SK-N-SH (cell line): ENCODE results near the gene FYCO1. TPM values are rescaled to one million over a fixed set of nuclear protein-coding genes. Genes with fewer than 3 reads are reported as not detected.
A peak's percentile ranks its signal among the peaks of the same experiment; 100 is the strongest.

Experiments used
- CTCF ChIA-PET: fragments of 300-600, 350-600 bp; formaldehyde crosslinking; extraction: SDS; loops from one replicate; lab custom pipeline; 2021; lab: Yijun Ruan, JAX
- POLR2A ChIA-PET: fragments of 350-600 bp; sonication (Branson Sonifier 250); formaldehyde crosslinking; extraction: SDS; loops from one replicate; lab custom pipeline; 2020; ENCODE audit warnings: antibody characterized with exemption, inconsistent platforms; lab: Yijun Ruan, JAX
- DNase-seq: peaks from one replicate; pipeline ENCODE4 v3.0.0; 2012
- H2AFZ ChIP-seq: fragments of 200-600 bp; sonication (generic); 2 replicates; pipeline ENCODE4 v1.8.1; 2016; ENCODE audit warnings: antibody characterized with exemption, mild to moderate bottlenecking, low read depth
- H3F3A ChIP-seq: fragments of 200-600 bp; sonication (generic); replicated peaks from 2 replicates; pipeline ENCODE3; 2016; ENCODE audit warnings: antibody characterized with exemption, mild to moderate bottlenecking; ENCODE audit not compliant: insufficient read depth
- H3K27ac ChIP-seq, 2 experiments: fragments of 200-500 bp in 1 of 2; fragments of 200-600 bp in 1 of 2; sonication (Bioruptor generic) in 1 of 2; sonication (generic), shearing (Covaris generic) in 1 of 2; 2 replicates each; pipeline versions ENCODE4 v1.5.1 to v1.6.1; 2014 to 2016; ENCODE audit warnings: low read depth in 2 of 2, inconsistent platforms in 1 of 2, low read length in 1 of 2, mild to moderate bottlenecking in 1 of 2, mixed read lengths in 1 of 2
- H3K27me3 ChIP-seq: fragments of 200-600 bp; sonication (generic), shearing (Covaris generic); 2 replicates; pipeline ENCODE4 v1.6.1; 2016; ENCODE audit warnings: mixed run types; ENCODE audit not compliant: insufficient read depth
- H3K36me3 ChIP-seq, 2 experiments: fragments of 200-500 bp in 1 of 2; fragments of 200-600 bp in 1 of 2; sonication (Bioruptor generic) in 1 of 2; sonication (generic) in 1 of 2; replicated peaks in 1 of 2; 2 replicates each; pipeline versions ENCODE3 to v1.5.1; 2014 to 2016; ENCODE audit warnings: low read length in 1 of 2, mild to moderate bottlenecking in 1 of 2; ENCODE audit not compliant: insufficient read depth in 2 of 2, control insufficient read depth in 1 of 2
- H3K4me1 ChIP-seq, 2 experiments: fragments of 200-500 bp in 1 of 2; fragments of 200-600 bp in 1 of 2; sonication (Bioruptor generic) in 1 of 2; sonication (generic), shearing (Covaris generic) in 1 of 2; 2 replicates each; pipeline versions ENCODE4 v1.5.1 to v1.6.1; 2014 to 2016; ENCODE audit warnings: low read depth in 1 of 2, low read length in 1 of 2, mixed run types in 1 of 2; ENCODE audit not compliant: insufficient read depth in 2 of 2, control insufficient read depth in 1 of 2
- H3K4me2 ChIP-seq: fragments of 200-600 bp; sonication (generic), shearing (Covaris generic); 2 replicates; pipeline ENCODE4 v1.6.1; 2017; ENCODE audit warnings: mixed run types
- H3K4me3 ChIP-seq, 2 experiments: fragments of 200-500 bp in 1 of 2; fragments of 200-600 bp in 1 of 2; sonication (Bioruptor generic) in 1 of 2; sonication (generic), shearing (Covaris generic) in 1 of 2; 2 replicates each; pipeline versions ENCODE4 v1.5.1 to v1.8.1; 2014 to 2016; ENCODE audit warnings: low read depth in 2 of 2, inconsistent platforms in 1 of 2, low read length in 1 of 2, mild to moderate bottlenecking in 1 of 2, mixed read lengths in 1 of 2, moderate library complexity in 1 of 2
- H3K79me2 ChIP-seq: fragments of 200-600 bp; sonication (generic); 2 replicates; pipeline ENCODE4 v1.8.1; 2017; ENCODE audit warnings: mild to moderate bottlenecking; ENCODE audit not compliant: insufficient read depth
- H3K9ac ChIP-seq: fragments of 200-600 bp; sonication (generic); 2 replicates; pipeline ENCODE4 v1.6.1; 2017; ENCODE audit warnings: mixed run types
- H3K9me2 ChIP-seq: fragments of 200-600 bp; sonication (generic); 2 replicates; pipeline ENCODE4 v1.6.1; 2017; ENCODE audit warnings: mixed run types
- H3K9me3 ChIP-seq: fragments of 200-600 bp; sonication (generic); 2 replicates; pipeline ENCODE4 v1.6.1; 2017; ENCODE audit warnings: mixed run types, mild to moderate bottlenecking, moderate library complexity
- H4K20me1 ChIP-seq: fragments of 200-600 bp; sonication (generic); 2 replicates; pipeline ENCODE4 v1.6.1; 2017; ENCODE audit warnings: mild to moderate bottlenecking, mixed run types; ENCODE audit not compliant: insufficient read depth
- FOSL2 ChIP-seq: IDR thresholded peaks from 2 replicates; pipeline ENCODE4 v1.4.0; 2012; ENCODE audit warnings: low read depth, mild to moderate bottlenecking, moderate library complexity, borderline replicate concordance
- GABPA ChIP-seq: IDR thresholded peaks from 2 replicates; pipeline ENCODE4 v1.4.0; 2012; ENCODE audit warnings: low read depth, mild to moderate bottlenecking
- GATA2 ChIP-seq: sonication (generic); formaldehyde crosslinking; IDR thresholded peaks from 2 replicates; pipeline ENCODE4 v1.5.0; 2020; ENCODE audit warnings: mild to moderate bottlenecking, missing genetic modification reagents
- JUND ChIP-seq: IDR thresholded peaks from 2 replicates; pipeline ENCODE4 v1.4.0; 2012
- MAX ChIP-seq: IDR thresholded peaks from 2 replicates; pipeline ENCODE4 v1.4.0; 2012; ENCODE audit warnings: low read depth
- NFIC ChIP-seq: IDR thresholded peaks from 2 replicates; pipeline ENCODE4 v1.4.0; 2012; ENCODE audit warnings: borderline replicate concordance
- POLR2AphosphoS5 ChIP-seq: IDR thresholded peaks from 2 replicates; pipeline ENCODE4 v1.6.1; 2012; ENCODE audit warnings: low read depth, low read length
- RAD21 ChIP-seq: IDR thresholded peaks from 2 replicates; pipeline ENCODE4 v1.6.1; 2012; ENCODE audit warnings: mild to moderate bottlenecking, low read length
- TAF1 ChIP-seq: IDR thresholded peaks from 2 replicates; pipeline ENCODE4 v1.6.1; 2012; ENCODE audit warnings: low read depth, mild to moderate bottlenecking, low read length, moderate library complexity, borderline replicate concordance
- WGBS: methylation state at CpG from one replicate; pipeline ENCODE4 v1.1.6; 2017; ENCODE audit warnings: low lambda C conversion rate; 5-methylcytosine and 5-hydroxymethylcytosine counted together
- polyA plus RNA-seq, 3 experiments: library from polyadenylated mRNA; depleted of rRNA; stranded (reverse); fragments of >200 nt; gene quantifications; 2 replicates each; pipeline ENCODE4 v1.2.3, GENCODE V29; 2012

Gene FYCO1
- polyA plus RNA-seq, 1 of the 3 experiments (the other 2 are of a cell fraction) = 5.5 TPM

DNA sequence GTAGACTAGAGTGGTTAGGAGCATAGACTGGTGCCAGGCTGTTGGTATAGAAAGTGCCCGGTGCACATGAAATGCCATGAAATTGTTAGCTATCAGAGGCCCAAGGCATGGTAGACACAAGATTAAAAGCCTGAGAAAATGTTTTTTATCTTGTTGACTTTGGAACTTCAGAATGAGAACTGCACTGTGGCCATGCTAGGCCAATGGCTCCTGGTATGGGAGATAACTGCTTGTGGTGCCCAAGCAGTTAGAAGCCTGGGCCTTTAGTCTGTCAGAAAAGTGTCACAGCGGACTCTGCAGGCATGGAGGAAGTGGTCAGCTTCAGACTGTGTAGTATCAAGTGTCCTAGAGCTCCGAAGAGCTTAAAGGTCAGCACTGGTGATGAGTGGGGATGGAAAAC lies 11.9 kb downstream of the FYCO1 start (continued):
- TF ChIP-seq GABPA = no peak

DNA sequence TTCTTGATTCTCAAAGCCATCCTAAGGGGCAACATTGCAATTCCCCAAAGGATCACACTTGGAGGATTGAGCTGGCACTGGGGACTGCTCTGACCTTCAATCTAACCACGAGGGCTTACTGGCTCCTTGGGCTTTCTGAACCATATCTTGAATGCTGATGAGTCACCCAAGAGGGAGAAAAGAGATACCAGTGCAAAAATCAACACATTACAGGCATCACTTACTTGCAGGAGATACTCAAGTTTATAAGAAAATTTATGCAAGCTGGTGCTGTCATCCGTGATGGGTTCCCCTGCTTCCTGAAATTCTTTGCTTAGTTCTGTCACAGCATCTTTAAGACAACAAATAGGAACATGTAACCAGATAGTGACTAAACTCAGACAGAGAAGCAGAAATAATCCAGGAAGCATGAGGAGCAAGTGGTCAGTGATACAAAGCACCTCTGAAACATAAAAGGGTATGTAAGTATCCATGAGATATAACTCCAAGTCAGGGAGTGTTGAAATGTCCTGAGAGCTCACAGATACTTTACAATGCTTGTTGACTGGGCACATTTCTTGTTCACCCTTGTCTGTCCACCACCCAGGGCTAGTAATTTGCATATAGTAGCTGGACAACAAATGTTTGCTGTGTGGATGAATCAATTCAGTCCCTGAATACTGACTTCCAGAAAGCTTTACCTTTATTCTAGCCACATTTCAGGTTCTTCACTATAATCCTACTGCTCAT lies 14.1 kb downstream of the FYCO1 start:
- peaks cover 19 to 27% of the 10 kb centered on the region in 2 experiments; a peak in 3 of 4 replicates for H3K4me1 ChIP-seq
- peak; percentile 45; the same call in 1 of the 2 replicates for TF ChIP-seq JUND
- TF ChIP-seq FOSL2 = peak; percentile 59; the same call in 1 of the 2 replicates
- no peak for TF ChIP-seq RAD21
- H2AFZ ChIP-seq = no peak overlapping the region
- ChIA-PET POLR2A (no interaction called here), CTCF (no interaction called here)
- no peaks in the 10 kb centered on the region for H3K9me2 ChIP-seq
- peaks cover 4% of the 10 kb centered on the region for H3F3A ChIP-seq
- peaks cover 36 to 62% of the 10 kb centered on the region in 2 experiments for H3K36me3 ChIP-seq
- no peaks in the 10 kb centered on the region for H3K27me3 ChIP-seq
- H3K4me3 ChIP-seq = no peak overlapping the region
- no peaks in the 10 kb centered on the region for H3K9me3 ChIP-seq
- no peak overlapping the region for H3K9ac ChIP-seq
- no peaks in the 10 kb centered on the region for H3K79me2 ChIP-seq
- no peak for DNase-seq
- no peaks in the 10 kb centered on the region for H4K20me1 ChIP-seq
- 62% methylated on average over 2 of the region's 2 CpGs for WGBS
- 0 out of 2 replicates have a peak overlapping the region, but pooled peaks have one; percentile 31 for H3K4me2 ChIP-seq
- peak overlapping the region in 1 of 2 experiments; percentile 2; a peak in 1 of 4 replicates for H3K27ac ChIP-seq

GRCh38 chr3:45980819-45981218 lies 14.8 kb downstream of the FYCO1 start:
- Histone ChIP-seq H3K9ac (no peak overlapping the region), H3K9me3 (no peaks in the 10 kb centered on the region), H3K36me3 (peaks cover 36 to 69% of the 10 kb centered on the region in 2 experiments), H3K4me3 (no peak overlapping the region), H2AFZ (no peak overlapping the region), H3K4me2 (0 out of 2 replicates have a peak overlapping the region, but pooled peaks have one; percentile 31), H3K27me3 (no peaks in the 10 kb centered on the region), H3K9me2 (no peaks in the 10 kb centered on the region), H3K4me1 (peaks cover 13 to 20% of the 10 kb centered on the region in 2 experiments; a peak in 3 of 4 replicates), H3K79me2 (no peaks in the 10 kb centered on the region), H4K20me1 (no peaks in the 10 kb centered on the region), H3K27ac (peak overlapping the region in 1 of 2 experiments; percentile 2; a peak in 1 of 4 replicates), H3F3A (peaks cover 3% of the 10 kb centered on the region)
- DNase-seq = no peak
- WGBS = 96% methylated on average over 2 of the region's 2 CpGs
- ChIA-PET CTCF (interaction anchor here (1.4 kb wide), 1 partner anchor 98 kb away, joined by 7 read pairs; no protein-coding TSS in a partner anchor), POLR2A (no interaction called here)
- no peak for TF ChIP-seq TAF1
- TF ChIP-seq GABPA = no peak
- TF ChIP-seq NFIC = no peak
- TF ChIP-seq POLR2AphosphoS5 = no peak
- TF ChIP-seq MAX = no peak
- no peak for TF ChIP-seq GATA2
